Suprapubic skin (tissue), 4 donors: Measurements from ENCODE around the gene GZMH. TPM values are rescaled to one million over a fixed set of nuclear protein-coding genes. Genes with fewer than 3 reads are reported as not detected.

ENCODE experiments used
- DNase-seq, 2 donors: peaks; one replicate each; pipeline ENCODE4 v3.0.0-alpha.2; 2019; ENCODE audit warnings: low spot score in 2 of 2
- H3K27ac ChIP-seq: fragments of 200-600 bp; sonication (generic); one replicate; pipeline ENCODE4 v1.5.1; 2019
- H3K27me3 ChIP-seq: fragments of 200-600 bp; sonication (generic); one replicate; pipeline ENCODE4 v1.5.1; 2019
- H3K36me3 ChIP-seq: fragments of 200-600 bp; sonication (generic); one replicate; pipeline ENCODE4 v1.5.1; 2019
- H3K4me1 ChIP-seq: fragments of 200-600 bp; sonication (generic); one replicate; pipeline ENCODE4 v1.5.1; 2019
- H3K4me3 ChIP-seq: fragments of 200-600 bp; sonication (generic); one replicate; pipeline ENCODE4 v1.5.1; 2019; ENCODE audit warnings: mild to moderate bottlenecking
- H3K9me3 ChIP-seq: fragments of 200-600 bp; sonication (generic); one replicate; pipeline ENCODE4 v1.5.1; 2019
- EP300 ChIP-seq: sonication (generic); formaldehyde crosslinking; IDR thresholded peaks from one replicate; pipeline ENCODE4 v1.6.1; 2017; ENCODE audit warnings: antibody characterized with exemption
- POLR2A ChIP-seq, 2 donors: fragments of 450-650 bp; IDR thresholded peaks; one replicate each; pipeline ENCODE4 v1.6.1; 2017; ENCODE audit warnings: antibody characterized with exemption in 2 of 2, mild to moderate bottlenecking in 2 of 2, moderate library complexity in 2 of 2
- POLR2AphosphoS5 ChIP-seq, 3 donors: sonication (generic); formaldehyde crosslinking; IDR thresholded peaks; one replicate each; pipeline ENCODE4 v1.6.1; 2017; ENCODE audit warnings: antibody characterized with exemption in 3 of 3
- WGBS: methylation state at CpG from one replicate; pipeline ENCODE4 v1.1.5; 2018; 5-methylcytosine and 5-hydroxymethylcytosine counted together
- total RNA-seq, 4 donors: library from RNA; depleted of rRNA; stranded (reverse); fragments of >200 nt; gene quantifications; one replicate each; pipeline ENCODE4 v1.1.0, GENCODE V29; 2016
- TF ChIP-seq, protein P1 (sequence below), 2 donors: fragments of 200-600 bp in 1 of 2; fragments of 450-650 bp in 1 of 2; sonication (generic) in 1 of 2; IDR thresholded peaks; one replicate each; pipeline ENCODE4 v1.5.1; 2016 to 2019; ENCODE audit warnings: antibody characterized with exemption in 2 of 2, mild to moderate bottlenecking in 1 of 2, moderate library complexity in 1 of 2

The GZMH gene
- total RNA-seq, 4 donors from 2014 or later, result not detected

GRCh38 chr14:24629521-24629920 is 20.0 kb upstream of the GZMH start:
- Histone ChIP-seq H3K9me3 (no peaks in the 10 kb centered on the region), H3K27ac (no peak overlapping the region), H3K36me3 (no peaks in the 10 kb centered on the region), H3K27me3 (no peaks in the 10 kb centered on the region), H3K4me1 (no peaks in the 10 kb centered on the region), H3K4me3 (no peak overlapping the region)
- TF ChIP-seq POLR2A (IDR thresholded peaks at IDR 0.05), result no peak
- TF ChIP-seq, protein P1, sequence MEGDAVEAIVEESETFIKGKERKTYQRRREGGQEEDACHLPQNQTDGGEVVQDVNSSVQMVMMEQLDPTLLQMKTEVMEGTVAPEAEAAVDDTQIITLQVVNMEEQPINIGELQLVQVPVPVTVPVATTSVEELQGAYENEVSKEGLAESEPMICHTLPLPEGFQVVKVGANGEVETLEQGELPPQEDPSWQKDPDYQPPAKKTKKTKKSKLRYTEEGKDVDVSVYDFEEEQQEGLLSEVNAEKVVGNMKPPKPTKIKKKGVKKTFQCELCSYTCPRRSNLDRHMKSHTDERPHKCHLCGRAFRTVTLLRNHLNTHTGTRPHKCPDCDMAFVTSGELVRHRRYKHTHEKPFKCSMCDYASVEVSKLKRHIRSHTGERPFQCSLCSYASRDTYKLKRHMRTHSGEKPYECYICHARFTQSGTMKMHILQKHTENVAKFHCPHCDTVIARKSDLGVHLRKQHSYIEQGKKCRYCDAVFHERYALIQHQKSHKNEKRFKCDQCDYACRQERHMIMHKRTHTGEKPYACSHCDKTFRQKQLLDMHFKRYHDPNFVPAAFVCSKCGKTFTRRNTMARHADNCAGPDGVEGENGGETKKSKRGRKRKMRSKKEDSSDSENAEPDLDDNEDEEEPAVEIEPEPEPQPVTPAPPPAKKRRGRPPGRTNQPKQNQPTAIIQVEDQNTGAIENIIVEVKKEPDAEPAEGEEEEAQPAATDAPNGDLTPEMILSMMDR (IDR thresholded peaks at IDR 0.05), result no peak
- TF ChIP-seq POLR2AphosphoS5 (IDR thresholded peaks at IDR 0.05), result no peak
- no peak for TF ChIP-seq EP300
- no peak for DNase-seq
- WGBS, result 87% methylated on average over 6 of the region's 6 CpGs

DNA sequence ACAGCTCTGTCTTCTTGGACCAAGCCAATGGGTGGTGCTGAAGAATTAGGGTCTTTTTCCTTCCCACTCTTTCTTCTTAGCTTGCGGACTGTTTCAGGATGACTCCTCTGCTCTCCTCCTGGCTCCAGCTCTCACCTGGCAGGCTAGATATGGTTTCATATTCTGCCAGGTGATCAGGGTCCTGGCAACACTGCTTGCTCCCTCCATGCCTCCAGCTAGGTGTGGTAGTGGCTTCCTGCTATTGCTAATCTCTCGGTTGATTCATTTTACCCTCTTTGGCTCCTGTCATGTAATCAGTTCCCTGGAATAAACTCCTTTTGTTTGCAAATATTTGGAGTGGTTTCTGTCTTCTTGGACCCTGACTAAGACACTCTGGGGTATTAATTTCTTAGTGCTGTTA is 4.3 kb upstream of the GZMH start:
- Histone ChIP-seq H3K27ac (no peak overlapping the region), H3K4me3 (no peak overlapping the region), H3K36me3 (no peaks in the 10 kb centered on the region), H3K27me3 (no peaks in the 10 kb centered on the region), H3K4me1 (no peaks in the 10 kb centered on the region), H3K9me3 (peaks cover 4% of the 10 kb centered on the region)
- no peak for DNase-seq
- 65% methylated on average over 2 of the region's 2 CpGs for WGBS
- TF ChIP-seq, protein P1 (IDR thresholded peaks at IDR 0.05), result no peak
- TF ChIP-seq POLR2AphosphoS5 (IDR thresholded peaks at IDR 0.05), result no peak
- TF ChIP-seq EP300, result no peak
- no peak for TF ChIP-seq POLR2A (IDR thresholded peaks at IDR 0.05)

- WGBS, result 62% methylated on average over 1 of the region's 1 CpG
Measured at GRCh38 chr14:24613241-24613640, 3.8 kb upstream of the GZMH start.

DNA sequence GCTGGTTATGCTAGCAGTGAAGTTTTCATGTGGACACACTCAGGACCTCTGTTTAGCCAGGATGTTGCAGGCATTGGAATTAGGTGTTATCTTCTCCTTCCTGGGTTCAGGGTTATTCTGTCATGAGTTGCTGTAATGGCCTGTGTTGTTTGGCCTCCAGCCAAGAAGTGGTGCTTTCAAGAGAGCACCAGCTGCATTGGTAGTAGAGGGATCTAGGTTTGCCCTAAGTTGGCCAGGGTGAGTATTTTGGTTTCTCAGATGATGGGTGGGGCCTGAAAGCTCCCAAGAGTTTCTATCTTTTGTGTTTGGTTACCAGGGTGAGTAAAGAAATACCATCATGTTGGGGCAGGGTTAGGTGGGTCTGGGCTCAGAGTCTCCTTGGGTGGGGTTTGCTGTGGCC is 2.7 kb upstream of the GZMH start:
- H3K4me3 ChIP-seq, result no peak overlapping the region
- no peaks in the 10 kb centered on the region for H3K36me3 ChIP-seq
- no peak for DNase-seq
- H3K9me3 ChIP-seq, result peaks cover 4% of the 10 kb centered on the region
- no peaks in the 10 kb centered on the region for H3K4me1 ChIP-seq
- no peaks in the 10 kb centered on the region for H3K27me3 ChIP-seq
- no peak overlapping the region for H3K27ac ChIP-seq
- TF ChIP-seq, protein P1 (IDR thresholded peaks at IDR 0.05), result no peak
- TF ChIP-seq POLR2AphosphoS5 (IDR thresholded peaks at IDR 0.05) (no peak), EP300 (no peak), POLR2A (IDR thresholded peaks at IDR 0.05) (no peak)

More at GRCh38 chr14:24613241-24613640, 3.8 kb upstream of the GZMH start:
- H3K9me3 ChIP-seq, result peaks cover 4% of the 10 kb centered on the region
- no peaks in the 10 kb centered on the region for H3K36me3 ChIP-seq
- no peak for TF ChIP-seq POLR2AphosphoS5 (IDR thresholded peaks at IDR 0.05)
- no peaks in the 10 kb centered on the region for H3K27me3 ChIP-seq
- no peak overlapping the region for H3K4me3 ChIP-seq
- no peaks in the 10 kb centered on the region for H3K4me1 ChIP-seq
- DNase-seq, result no peak
- no peak overlapping the region for H3K27ac ChIP-seq

DNA sequence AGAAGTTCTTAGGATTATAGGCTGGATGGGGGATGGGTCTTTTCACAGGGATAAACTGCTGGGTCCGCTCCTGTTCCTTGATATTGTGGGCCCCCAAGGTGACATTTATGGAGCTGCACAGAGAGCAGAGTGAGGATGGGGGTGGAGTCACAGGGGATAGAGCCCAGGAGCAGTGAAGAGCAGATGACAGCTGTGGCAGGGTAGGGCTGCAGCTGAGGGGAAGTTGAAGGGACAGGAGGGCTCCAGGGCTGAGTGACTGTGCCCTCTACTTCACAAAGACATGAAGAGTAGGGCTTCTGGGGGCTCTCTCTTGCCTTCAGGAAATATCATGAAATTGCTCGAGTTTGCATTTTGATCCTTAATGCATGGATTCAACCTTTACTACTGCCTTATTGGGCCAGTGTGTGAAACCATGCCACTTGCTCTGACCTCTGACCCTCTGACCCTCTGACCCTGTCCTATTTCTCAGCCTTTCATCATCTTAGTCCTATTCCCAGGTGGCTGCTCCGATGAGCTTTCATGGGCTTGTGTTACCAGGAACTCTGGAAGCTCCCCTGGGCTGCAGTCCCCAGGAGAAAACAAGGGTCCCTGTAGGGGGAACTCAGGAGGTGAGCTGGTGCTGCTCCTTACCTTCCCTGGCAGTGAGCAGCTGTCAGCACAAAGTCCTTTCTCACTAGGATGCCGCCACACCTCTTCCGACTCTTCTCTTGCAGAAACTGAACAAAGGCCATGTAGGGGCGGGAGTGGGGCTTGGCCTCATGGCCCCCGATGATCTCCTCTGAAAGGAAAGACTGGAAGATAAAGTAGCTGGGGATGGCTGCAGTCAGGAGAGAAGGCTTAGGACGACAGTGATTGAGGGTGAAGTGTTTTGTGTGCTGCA is 1.6 kb downstream of the GZMH start:
- TF ChIP-seq, protein P1 (IDR thresholded peaks at IDR 0.05), result no peak
- TF ChIP-seq POLR2A (IDR thresholded peaks at IDR 0.05) (no peak), EP300 (no peak), POLR2AphosphoS5 (IDR thresholded peaks at IDR 0.05) (no peak)
- no peak overlapping the region for H3K27ac ChIP-seq

More for the DNA sequence above, 1.6 kb downstream of the GZMH start:
- no peak overlapping the region for H3K4me3 ChIP-seq
- WGBS, result 78% methylated on average over 8 of the region's 8 CpGs
- no peaks in the 10 kb centered on the region for H3K27me3 ChIP-seq
- no peaks in the 10 kb centered on the region for H3K4me1 ChIP-seq
- H3K36me3 ChIP-seq, result no peaks in the 10 kb centered on the region
- peaks cover 4% of the 10 kb centered on the region for H3K9me3 ChIP-seq
- DNase-seq, result no peak
